Osteoblast (primary cell): ENCODE measurements around the gene ZNF652. TPM values are rescaled to one million over a fixed set of nuclear protein-coding genes. Genes with fewer than 3 reads are reported as not detected.
A peak's percentile ranks its signal among the peaks of the same experiment; 100 is the strongest.

Source experiments
- DNase-seq: peaks from one replicate; pipeline ENCODE4 v3.0.0; 2011; ENCODE audit warnings: low spot score, mixed read lengths; ENCODE audit not compliant: insufficient read length; ENCODE audit errors: missing footprints
- H2AFZ ChIP-seq: 2 replicates; pipeline ENCODE4 v1.6.0; 2011; ENCODE audit warnings: mild to moderate bottlenecking, low read length
- H3K27ac ChIP-seq: 2 replicates; pipeline ENCODE4 v1.5.1; 2011; ENCODE audit warnings: mild to moderate bottlenecking, low read depth, low read length, moderate library complexity
- H3K27me3 ChIP-seq: 2 replicates; pipeline ENCODE4 v1.6.0; 2012; ENCODE audit warnings: mild to moderate bottlenecking, control low read depth, inconsistent platforms, low read length, moderate library complexity; ENCODE audit not compliant: insufficient read depth
- H3K36me3 ChIP-seq: 2 replicates; pipeline ENCODE4 v1.5.1; 2011; ENCODE audit warnings: mild to moderate bottlenecking, low read length, control low read depth, moderate library complexity; ENCODE audit not compliant: insufficient read depth
- H3K4me1 ChIP-seq: 2 replicates; pipeline ENCODE4 v1.5.1; 2011; ENCODE audit warnings: mild to moderate bottlenecking, low read length, control low read depth, moderate library complexity; ENCODE audit not compliant: insufficient read depth
- H3K4me2 ChIP-seq: 2 replicates; pipeline ENCODE4 v1.6.0; 2011; ENCODE audit warnings: mild to moderate bottlenecking, low read length; ENCODE audit not compliant: insufficient read depth
- H3K4me3 ChIP-seq: fragments of 200-600 bp; sonication (generic); 3 replicates; pipeline ENCODE4 v1.5.1; 2012; ENCODE audit warnings: mild to moderate bottlenecking, low read length, inconsistent platforms; ENCODE audit not compliant: insufficient read depth
- H3K79me2 ChIP-seq: 2 replicates; pipeline ENCODE4 v1.6.0; 2012; ENCODE audit warnings: mild to moderate bottlenecking, low read length, control low read depth, inconsistent platforms; ENCODE audit not compliant: insufficient read depth
- H3K9me3 ChIP-seq: 2 replicates; pipeline ENCODE4 v1.5.1; 2011; ENCODE audit warnings: low read depth, low read length, control low read depth
- H4K20me1 ChIP-seq: 2 replicates; pipeline ENCODE4 v1.6.0; 2012; ENCODE audit warnings: mild to moderate bottlenecking, low read length, control low read depth; ENCODE audit not compliant: insufficient read depth
- total RNA-seq: library from RNA; depleted of rRNA; stranded (reverse); fragments of >200 nt; gene quantifications from 2 replicates; pipeline ENCODE4 v1.2.3, GENCODE V29; 2012
- TF ChIP-seq, protein P1 (sequence below): IDR thresholded peaks from 2 replicates; pipeline ENCODE4 v1.5.1; 2011; ENCODE audit warnings: mild to moderate bottlenecking, low read depth, low read length, moderate library complexity; ENCODE audit errors: extremely low read depth

ZNF652 gene
- total RNA-seq, 1 donor = 28.2 TPM

GRCh38 chr17:49316889-49317675 is 45.0 kb downstream of the ZNF652 start:
- Histone ChIP-seq H3K4me1 (peaks cover 10% of the 10 kb centered on the region), H3K27ac (no peak overlapping the region), H2AFZ (no peak overlapping the region), H3K4me2 (no peak overlapping the region), H3K27me3 (no peaks in the 10 kb centered on the region), H3K4me3 (no peak overlapping the region), H4K20me1 (peaks cover 6% of the 10 kb centered on the region), H3K36me3 (peaks cover 12% of the 10 kb centered on the region), H3K9me3 (no peaks in the 10 kb centered on the region), H3K79me2 (peaks cover 31% of the 10 kb centered on the region)
- no peak for DNase-seq
- TF ChIP-seq, protein P1, sequence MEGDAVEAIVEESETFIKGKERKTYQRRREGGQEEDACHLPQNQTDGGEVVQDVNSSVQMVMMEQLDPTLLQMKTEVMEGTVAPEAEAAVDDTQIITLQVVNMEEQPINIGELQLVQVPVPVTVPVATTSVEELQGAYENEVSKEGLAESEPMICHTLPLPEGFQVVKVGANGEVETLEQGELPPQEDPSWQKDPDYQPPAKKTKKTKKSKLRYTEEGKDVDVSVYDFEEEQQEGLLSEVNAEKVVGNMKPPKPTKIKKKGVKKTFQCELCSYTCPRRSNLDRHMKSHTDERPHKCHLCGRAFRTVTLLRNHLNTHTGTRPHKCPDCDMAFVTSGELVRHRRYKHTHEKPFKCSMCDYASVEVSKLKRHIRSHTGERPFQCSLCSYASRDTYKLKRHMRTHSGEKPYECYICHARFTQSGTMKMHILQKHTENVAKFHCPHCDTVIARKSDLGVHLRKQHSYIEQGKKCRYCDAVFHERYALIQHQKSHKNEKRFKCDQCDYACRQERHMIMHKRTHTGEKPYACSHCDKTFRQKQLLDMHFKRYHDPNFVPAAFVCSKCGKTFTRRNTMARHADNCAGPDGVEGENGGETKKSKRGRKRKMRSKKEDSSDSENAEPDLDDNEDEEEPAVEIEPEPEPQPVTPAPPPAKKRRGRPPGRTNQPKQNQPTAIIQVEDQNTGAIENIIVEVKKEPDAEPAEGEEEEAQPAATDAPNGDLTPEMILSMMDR = no peak

DNA sequence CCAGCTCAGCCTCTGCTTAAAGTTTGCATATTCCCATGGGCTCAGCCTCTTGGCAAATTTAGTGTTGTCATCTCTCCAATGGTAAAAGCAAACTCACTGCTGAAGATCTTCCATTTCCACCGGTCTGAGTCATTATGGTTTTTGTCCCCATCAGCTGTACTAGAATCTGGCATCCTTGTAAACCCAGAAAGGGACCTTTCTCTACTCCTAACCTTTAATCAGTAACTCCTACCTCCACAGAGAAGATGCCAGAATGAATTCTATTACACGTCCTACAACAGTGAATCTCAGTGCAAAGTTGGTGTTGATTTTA is 45.8 kb downstream of the ZNF652 start:
- no peaks in the 10 kb centered on the region for H3K27me3 ChIP-seq
- peak overlapping the region; percentile 14 for H3K27ac ChIP-seq

DNA sequence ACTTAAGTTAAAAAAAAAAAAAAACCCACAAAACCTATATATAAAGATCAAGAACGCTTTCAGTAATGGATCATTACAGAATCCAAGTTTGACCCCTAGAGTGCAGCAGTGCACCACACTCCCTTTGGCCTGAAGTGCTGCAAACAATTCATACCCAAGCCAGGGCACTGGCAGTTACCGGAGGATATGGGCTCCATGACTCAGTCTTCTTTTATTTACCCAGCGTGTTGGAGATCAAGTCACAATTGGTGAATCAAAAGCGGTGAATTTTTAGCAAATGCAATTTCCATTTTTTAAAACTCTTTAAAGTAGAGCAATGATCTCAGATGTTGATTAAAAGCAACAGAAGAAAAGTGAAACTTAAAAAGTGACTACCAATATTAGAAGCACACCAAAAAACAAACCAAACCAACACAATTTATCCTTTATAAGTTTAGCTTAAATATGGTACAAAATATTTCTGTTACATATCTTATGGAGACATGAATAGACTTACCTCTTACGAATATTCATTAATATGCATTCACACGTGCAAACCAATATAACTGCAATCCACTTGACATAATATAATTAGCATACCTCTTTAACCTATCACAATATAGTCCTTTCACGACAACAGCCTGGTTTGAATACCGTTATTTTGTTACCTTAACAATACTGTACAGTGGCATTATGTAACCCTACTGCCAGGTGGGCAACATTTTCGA is 46.3 kb downstream of the ZNF652 start:
- Histone ChIP-seq H3K27ac (peak overlapping the region; percentile 14), H3K27me3 (no peaks in the 10 kb centered on the region), H3K79me2 (peaks cover 19% of the 10 kb centered on the region), H3K4me1 (peaks cover 10% of the 10 kb centered on the region), H3K4me3 (peak overlapping the region; percentile 2), H4K20me1 (peaks cover 6% of the 10 kb centered on the region), H3K9me3 (no peaks in the 10 kb centered on the region), H2AFZ (no peak overlapping the region), H3K36me3 (peaks cover 22% of the 10 kb centered on the region), H3K4me2 (peak overlapping the region; percentile 55)
- DNase-seq = peak; percentile 93
- TF ChIP-seq, protein P1 = peak; percentile 96

More for the DNA sequence above, 45.8 kb downstream of the ZNF652 start:
- peaks cover 6% of the 10 kb centered on the region for H4K20me1 ChIP-seq
- no peak overlapping the region for H2AFZ ChIP-seq
- no peaks in the 10 kb centered on the region for H3K9me3 ChIP-seq
- H3K4me2 ChIP-seq = peak overlapping the region; percentile 55
- H3K79me2 ChIP-seq = peaks cover 23% of the 10 kb centered on the region
- no peak for DNase-seq
- TF ChIP-seq, protein P1 = no peak
- peaks cover 10% of the 10 kb centered on the region for H3K4me1 ChIP-seq
- H3K36me3 ChIP-seq = peaks cover 21% of the 10 kb centered on the region
- peak overlapping the region; percentile 2 for H3K4me3 ChIP-seq

DNA sequence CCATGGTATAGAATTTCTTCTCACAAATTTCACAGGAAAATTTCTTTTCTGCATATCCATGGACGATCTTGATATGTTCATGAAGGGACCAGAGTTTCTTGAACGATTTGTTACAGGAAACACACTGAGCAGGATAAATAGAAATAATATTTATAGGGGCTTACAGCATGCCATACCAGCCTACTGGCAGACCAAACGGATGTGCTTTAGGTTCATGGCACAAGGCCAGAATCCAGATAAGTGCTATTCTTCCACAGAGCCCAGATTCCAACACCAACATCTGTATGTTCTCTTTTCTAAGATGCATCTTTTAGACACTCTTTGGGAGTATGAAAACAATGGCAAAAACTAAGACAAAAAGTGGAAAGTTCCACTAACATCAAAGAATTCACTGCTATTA is 49.3 kb downstream of the ZNF652 start:
- DNase-seq = no peak
- Histone ChIP-seq H3K4me3 (no peak overlapping the region), H3K27ac (no peak overlapping the region), H4K20me1 (peaks cover 6% of the 10 kb centered on the region), H2AFZ (no peak overlapping the region), H3K36me3 (peaks cover 31% of the 10 kb centered on the region), H3K9me3 (no peaks in the 10 kb centered on the region), H3K79me2 (peaks cover 9% of the 10 kb centered on the region), H3K27me3 (no peaks in the 10 kb centered on the region), H3K4me2 (no peak overlapping the region), H3K4me1 (peaks cover 10% of the 10 kb centered on the region)
- TF ChIP-seq, protein P1 = no peak
